ENCODE measurements around the gene AK5.

Gene AK5

GRCh38 chr1:77506771-77507170 is 225.0 kb downstream of the AK5 start:
- TF ChIP-seq REST (IDR thresholded peaks at IDR 0.05; ENCODE audit: insufficient read depth in 1 of 2, low read depth in 2 of 2, low read length in 2 of 2), result no peak
- TF ChIP-seq FOXP2 (optimal IDR thresholded peaks at IDR 0.05; ENCODE audit: borderline replicate concordance, extremely low read depth, extremely low read length, insufficient read depth), result no peak
- TF ChIP-seq SIN3A (IDR thresholded peaks at IDR 0.05; ENCODE audit: borderline replicate concordance, insufficient read depth, low read length), result no peak
- no peak for TF ChIP-seq POLR2AphosphoS5 (IDR thresholded peaks at IDR 0.05; ENCODE audit: low read depth, low read length)
- TF ChIP-seq TAF1 (IDR thresholded peaks at IDR 0.05; ENCODE audit: borderline replicate concordance, insufficient read depth, low read length), result no peak

- TF ChIP-seq SIN3A (IDR thresholded peaks at IDR 0.05; ENCODE audit: borderline replicate concordance, insufficient read depth, low read length), result no peak
- TF ChIP-seq POLR2AphosphoS5 (IDR thresholded peaks at IDR 0.05; ENCODE audit: low read depth, low read length), result no peak
- TF ChIP-seq TAF1 (IDR thresholded peaks at IDR 0.05; ENCODE audit: borderline replicate concordance, insufficient read depth, low read length), result no peak
- TF ChIP-seq REST (IDR thresholded peaks at IDR 0.05; ENCODE audit: insufficient read depth in 1 of 2, low read depth in 2 of 2, low read length in 2 of 2), result no peak
- TF ChIP-seq FOXP2 (optimal IDR thresholded peaks at IDR 0.05; ENCODE audit: borderline replicate concordance, extremely low read depth, extremely low read length, insufficient read depth), result no peak
These were observed 227.3 kb downstream of the AK5 start for GRCh38 chr1:77509051-77509492.

- TF ChIP-seq SIN3A (IDR thresholded peaks at IDR 0.05; ENCODE audit: borderline replicate concordance, insufficient read depth, low read length), result no peak
- no peak for TF ChIP-seq TAF1 (IDR thresholded peaks at IDR 0.05; ENCODE audit: borderline replicate concordance, insufficient read depth, low read length)
- no peak for TF ChIP-seq FOXP2 (optimal IDR thresholded peaks at IDR 0.05; ENCODE audit: borderline replicate concordance, extremely low read depth, extremely low read length, insufficient read depth)
- TF ChIP-seq POLR2AphosphoS5 (IDR thresholded peaks at IDR 0.05; ENCODE audit: low read depth, low read length), result no peak
- TF ChIP-seq REST (IDR thresholded peaks at IDR 0.05; ENCODE audit: insufficient read depth in 1 of 2, low read depth in 2 of 2, low read length in 2 of 2), result no peak
These were observed 228.1 kb downstream of the AK5 start for GRCh38 chr1:77509898-77510297.

- TF ChIP-seq TAF1 (IDR thresholded peaks at IDR 0.05; ENCODE audit: borderline replicate concordance, insufficient read depth, low read length) (no peak), FOXP2 (optimal IDR thresholded peaks at IDR 0.05; ENCODE audit: borderline replicate concordance, extremely low read depth, extremely low read length, insufficient read depth) (no peak), SIN3A (IDR thresholded peaks at IDR 0.05; ENCODE audit: borderline replicate concordance, insufficient read depth, low read length) (no peak), REST (IDR thresholded peaks at IDR 0.05; ENCODE audit: insufficient read depth in 1 of 2, low read depth in 2 of 2, low read length in 2 of 2) (no peak), POLR2AphosphoS5 (IDR thresholded peaks at IDR 0.05; ENCODE audit: low read depth, low read length) (no peak)
These were observed 229.6 kb downstream of the AK5 start for GRCh38 chr1:77511440-77511840.
